NOMO-1 treated with DMSO at 0.1 percent for 48 hours (cell line): ENCODE measurements around the gene MTA3.
A peak's percentile ranks its signal among the peaks of the same experiment; 100 is the strongest.
"Not testable (repeated sequence)": the region's sequence is repeated elsewhere in the genome, so short reads cannot be mapped to it uniquely, and the experiment has no call there.

Experiments
- DNase-seq: peaks from one replicate; lab custom pipeline; 2025; ENCODE audit not compliant: unreplicated experiment; lab: John Stamatoyannopoulos, UW

Gene MTA3

DNA sequence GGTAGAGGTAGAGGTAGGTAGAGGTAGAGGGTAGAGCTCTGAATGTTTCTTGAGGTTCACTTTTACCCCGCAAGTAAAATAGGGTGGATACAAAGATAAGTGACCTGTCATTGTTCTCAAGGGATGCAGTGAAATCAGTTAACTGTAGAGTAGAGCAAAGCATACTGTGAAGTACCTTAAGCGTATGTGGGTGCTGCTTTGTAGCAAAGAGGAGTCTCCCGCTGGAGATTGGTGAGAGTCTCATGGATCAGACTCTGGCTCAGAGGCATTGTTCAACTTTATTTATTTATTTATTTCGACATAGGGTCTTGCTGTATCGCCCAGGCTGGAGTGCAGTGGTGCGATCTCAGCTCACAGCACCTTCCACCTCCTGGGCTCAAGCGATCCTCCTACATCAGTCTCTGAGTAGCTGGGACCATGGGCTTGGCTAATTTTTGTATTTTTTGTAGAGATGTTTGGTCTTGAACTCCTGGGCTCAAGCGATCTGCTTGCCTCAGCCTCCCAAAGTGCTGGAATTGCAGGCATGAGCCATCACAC lies 38.7 kb downstream of the MTA3 start:
- DNase-seq: no peak

DNA sequence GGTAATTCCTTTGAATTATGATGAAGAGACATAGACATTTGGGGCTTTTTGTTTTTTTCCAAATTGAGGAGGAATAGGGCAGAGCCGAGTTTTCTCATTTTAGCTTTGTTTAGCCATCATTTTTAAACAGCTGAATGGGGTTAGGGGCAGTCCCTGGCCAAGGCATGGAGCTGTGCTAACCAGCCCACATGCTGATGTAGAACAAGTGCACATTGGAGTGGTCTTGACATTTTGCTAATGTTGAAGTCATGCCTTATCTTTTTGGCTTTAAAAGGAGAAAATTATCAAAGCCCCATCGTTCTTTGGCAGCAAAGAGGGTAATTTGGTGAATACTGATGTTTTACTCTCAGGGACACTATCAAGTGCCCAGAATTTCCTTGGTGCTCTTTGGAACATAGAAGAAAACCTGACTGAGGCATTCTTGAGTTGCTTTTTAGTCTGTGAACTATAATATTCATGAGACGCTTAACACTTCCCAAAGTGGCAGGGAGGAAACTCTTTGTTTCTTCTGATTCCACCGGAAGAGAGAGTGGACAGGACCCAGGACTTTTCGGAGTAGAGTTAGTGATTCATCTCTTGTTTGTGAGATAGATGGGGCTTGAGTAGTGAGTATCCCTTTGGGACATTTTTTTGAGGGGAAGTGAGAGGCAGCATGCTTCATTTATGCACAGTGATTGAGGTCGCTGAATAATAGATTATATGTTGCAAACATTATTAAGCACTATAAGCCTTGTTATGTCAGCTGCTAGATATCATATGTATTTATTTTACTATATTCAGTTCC lies 45.0 kb downstream of the MTA3 start:
- DNase-seq: no peak

DNA sequence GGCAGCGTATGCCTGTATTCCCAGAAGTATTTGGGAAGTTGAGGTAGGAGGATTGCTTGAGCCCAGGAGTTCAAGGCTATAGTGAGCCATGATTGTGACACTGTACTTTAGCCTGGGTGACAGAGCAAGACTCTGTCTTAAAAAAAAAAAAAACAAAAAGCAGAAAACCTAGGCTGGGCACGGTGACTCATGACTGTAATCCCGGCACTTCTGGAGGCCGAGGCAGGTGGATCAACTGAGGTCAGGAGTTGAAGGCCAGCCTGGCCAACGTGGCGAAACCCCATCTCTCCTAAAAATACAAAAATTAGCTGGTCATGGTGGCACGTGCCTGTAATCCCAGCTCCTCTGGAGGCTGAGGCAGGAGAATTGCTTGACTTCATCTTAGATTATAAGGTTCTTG lies 46.4 kb downstream of the MTA3 start:
- no peak for DNase-seq

DNA sequence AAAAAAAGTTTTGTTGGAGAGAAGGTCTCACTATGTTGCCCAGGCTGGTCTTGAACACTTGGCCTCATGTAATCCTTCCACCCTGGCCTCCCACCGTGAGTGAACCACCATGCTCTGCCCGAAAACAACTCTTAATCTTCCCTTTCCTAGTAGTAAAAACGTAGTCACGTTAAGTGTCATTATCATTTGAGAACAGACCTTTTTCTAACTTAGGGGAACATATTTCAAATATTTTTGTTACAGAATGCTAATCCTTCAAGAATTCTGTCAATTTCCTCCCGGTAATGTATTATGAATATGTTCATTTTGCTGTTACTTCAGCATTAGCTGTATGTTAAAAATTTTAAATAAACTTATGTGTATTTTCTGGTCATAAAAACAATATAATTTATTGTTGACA lies 49.7 kb downstream of the MTA3 start:
- DNase-seq: no peak

DNA sequence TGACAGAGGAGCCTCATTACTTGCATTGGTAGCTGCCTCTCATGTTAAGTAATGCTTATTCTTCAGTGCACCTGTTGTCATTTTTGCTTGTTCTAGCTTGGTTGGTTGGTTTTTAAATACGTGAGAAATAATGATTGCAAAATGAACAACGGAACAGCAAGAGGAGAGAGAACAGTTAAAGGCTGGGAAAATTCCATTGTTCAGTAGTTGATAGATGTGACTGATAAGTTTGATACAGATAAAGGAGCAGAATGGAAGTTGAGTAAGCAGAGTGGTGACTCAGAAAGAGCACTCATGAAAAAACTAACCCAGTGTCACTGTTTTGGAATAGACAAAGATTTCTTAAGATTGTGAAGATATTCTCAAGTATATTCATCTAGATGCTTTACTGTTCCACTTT lies 50.5 kb downstream of the MTA3 start:
- DNase-seq: no peak

DNA sequence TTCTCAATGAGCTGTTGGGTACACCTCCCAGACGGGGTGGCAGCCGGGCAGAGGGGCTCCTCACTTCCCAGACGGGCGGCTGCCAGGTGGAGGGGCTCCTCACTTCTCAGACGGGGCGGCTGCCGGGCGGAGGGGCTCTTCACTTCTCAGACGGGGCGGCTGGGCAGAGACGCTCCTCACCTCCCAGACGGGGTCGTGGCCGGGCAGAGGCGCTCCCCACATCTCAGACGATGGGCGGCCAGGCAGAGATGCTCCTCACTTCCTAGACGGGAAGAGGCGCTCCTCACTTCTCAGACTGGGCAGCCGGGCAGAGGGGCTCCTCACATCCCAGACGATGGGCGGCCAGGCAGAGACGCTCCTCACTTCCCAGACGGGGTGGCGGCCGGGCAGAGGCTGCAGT lies 53.2 kb downstream of the MTA3 start:
- not testable (repeated sequence) for DNase-seq

DNA sequence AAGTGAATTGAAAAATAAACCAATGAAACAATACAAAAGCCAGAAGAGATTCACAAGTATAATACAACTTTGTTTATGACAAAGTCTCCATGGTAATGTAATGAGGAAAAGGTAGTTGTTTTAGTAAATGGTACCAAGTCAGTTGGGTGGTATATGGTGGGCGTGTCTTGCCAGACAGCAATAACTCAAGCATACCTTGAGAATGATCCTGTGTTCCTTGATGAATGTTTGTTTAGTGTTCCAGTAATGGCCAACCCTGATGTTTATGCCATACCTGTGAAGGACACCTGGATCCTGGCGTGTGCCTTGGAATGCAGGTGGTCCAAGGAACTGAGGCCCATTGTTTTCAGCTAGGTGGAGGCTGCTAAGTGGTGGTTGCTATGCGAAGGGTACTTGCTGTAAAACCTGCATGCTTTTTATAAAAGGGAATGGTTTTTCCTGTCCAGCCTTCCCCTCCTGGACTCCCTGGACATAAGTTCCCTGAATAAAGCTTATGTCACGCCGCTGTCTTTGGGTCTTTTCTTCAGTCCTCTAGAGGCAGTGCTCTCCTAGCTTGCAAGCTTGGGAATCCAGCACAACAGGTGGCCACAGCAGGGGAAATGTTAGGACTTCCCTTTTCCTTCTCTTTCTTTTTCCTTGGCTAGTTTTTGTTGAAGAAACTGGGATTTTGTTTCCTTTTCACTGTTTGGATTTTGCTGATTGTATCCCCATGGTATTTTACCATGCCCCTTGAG lies 54.7 kb downstream of the MTA3 start:
- no peak for DNase-seq

DNA sequence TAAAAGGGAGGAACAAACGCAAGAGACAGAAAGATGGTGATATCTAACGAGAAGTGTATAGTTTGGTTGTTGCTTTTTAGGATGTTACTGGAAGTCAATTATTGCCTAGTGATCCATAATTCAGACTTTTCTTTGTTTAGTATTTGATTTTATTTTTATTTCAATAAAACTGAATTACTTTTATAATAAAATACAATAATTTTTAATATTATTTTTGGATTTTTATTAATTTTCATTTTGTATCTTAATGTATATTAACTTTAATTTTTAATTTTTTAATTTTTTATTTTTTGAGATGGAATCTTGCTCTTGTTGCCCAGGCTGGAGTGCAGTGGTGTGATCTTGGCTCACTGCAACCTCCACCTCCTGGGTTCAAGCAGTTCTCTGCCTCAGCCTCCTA lies 55.6 kb downstream of the MTA3 start:
- DNase-seq: no peak

DNA sequence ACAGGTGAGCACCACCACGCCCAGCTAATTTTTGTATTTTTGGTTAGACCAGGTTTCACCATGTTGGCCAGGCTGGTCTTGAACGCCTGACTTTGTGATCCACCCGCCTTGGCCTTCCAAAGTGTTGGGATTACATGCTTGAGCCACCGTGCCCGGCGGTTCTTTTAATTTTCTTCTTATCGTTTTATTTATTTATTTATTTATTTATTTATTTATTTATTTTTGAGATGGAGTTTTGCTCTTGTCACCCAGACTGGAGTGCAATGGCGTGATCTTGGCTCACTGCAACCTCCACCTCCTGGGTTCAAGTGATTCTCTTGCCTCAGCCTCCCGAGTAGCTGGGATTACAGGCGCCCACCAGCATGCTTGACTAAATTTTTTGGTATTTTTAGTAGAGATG lies 59.6 kb downstream of the MTA3 start:
- DNase-seq: not testable (repeated sequence)

DNA sequence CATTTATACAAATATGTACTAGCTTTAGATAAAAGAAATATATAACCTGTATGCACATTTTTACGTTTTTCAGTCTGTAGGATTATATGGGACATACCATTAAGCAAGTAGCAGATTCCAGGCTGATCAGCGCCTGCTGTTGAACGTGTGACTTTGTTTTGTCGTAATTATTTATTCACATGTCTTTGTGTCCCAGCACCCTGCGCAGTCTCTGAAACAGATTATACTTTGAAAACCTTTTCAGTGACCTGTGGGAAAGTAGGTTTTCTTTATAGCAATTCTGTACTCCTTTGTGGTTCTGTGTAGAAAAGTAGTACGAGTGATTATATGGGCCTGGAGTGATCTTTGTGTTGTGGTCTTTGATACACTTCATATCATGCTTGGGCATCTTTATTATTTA lies 68.5 kb downstream of the MTA3 start:
- no peak for DNase-seq

DNA sequence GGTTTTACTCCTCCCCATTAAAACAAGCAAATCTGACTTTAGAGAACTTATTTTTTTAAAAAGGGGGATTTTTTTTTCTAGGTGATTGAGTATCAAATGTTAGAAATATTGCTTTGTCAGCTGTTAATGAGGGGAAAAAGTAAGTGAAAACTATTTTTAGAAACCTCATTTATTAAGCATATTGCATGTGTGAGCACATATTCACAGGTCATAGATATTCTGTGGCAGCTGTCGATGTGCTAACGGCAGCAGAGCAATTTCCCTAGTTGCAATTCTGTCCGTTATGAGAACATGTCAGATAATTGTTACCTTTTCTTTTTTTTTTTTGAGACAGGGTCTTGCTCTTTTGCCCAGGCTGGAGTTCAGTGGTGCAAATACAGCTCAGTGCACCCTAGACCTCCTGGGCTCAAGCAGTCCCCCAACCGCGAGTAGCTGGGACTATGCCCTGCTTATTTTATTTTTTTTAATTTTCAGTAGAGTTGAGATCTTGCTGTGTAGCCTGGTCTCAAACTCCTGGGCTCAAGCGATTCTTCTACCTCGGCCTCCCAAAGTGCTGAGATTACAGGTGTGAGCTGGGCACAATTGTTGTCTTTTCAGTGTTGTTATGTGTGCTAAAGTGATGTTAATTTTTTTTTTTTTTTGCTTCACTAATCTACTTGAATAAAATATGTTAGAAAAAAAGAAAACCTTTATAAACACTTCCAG lies 69.8 kb downstream of the MTA3 start:
- no peak for DNase-seq

DNA sequence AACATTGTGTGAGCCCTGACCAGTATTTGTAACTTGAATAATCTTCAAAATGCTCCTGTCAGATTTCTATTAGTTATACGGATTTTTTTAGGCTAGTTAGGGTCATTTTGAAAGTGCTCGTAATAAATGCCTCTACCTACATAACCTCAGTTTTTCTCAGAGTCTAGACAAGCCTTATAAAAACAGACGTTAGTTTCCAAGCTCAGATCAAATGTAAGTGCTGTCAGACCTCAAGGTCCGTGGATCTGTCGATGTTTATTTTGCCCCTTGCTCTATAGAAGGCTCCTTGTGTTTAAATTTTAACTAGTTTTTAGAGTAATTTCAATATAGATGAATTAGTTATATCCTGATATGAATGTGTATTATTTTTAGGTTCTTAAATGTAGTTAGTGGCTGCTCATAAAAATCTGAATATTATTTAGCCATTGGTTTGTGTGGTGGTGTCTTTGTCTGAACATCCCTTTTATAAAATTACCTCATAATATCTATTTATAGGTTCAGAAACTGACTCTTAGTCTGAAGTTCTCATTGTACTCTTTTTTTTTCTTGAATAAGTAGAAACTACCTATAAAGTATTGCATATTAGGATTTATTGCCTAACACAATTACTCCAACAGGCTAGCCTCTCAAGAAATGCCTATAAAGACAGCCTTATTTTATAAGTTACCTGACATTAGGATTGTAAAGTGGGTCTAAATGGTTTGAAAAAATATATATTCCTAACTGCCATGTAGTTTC lies 71.1 kb downstream of the MTA3 start:
- DNase-seq: peak; percentile 80

DNA sequence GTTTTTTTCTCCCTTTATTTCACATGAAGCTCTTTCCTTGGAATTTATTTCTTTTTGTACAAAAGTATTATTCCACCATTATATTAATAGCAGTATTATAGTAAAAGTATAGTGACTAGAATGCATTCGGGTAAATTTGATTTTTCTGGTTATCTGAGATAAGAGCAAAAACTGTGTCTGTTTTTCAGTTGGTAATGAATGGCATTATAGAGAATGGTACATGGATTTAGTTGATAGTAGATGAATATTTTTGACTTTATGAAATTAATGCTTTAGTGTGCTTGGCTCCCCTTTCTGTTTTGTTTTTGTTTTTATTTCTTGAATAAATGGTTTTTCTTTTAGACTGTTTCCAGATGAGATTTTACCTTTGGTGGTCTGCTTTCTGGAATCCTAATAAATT lies 71.8 kb downstream of the MTA3 start:
- no peak for DNase-seq

DNA sequence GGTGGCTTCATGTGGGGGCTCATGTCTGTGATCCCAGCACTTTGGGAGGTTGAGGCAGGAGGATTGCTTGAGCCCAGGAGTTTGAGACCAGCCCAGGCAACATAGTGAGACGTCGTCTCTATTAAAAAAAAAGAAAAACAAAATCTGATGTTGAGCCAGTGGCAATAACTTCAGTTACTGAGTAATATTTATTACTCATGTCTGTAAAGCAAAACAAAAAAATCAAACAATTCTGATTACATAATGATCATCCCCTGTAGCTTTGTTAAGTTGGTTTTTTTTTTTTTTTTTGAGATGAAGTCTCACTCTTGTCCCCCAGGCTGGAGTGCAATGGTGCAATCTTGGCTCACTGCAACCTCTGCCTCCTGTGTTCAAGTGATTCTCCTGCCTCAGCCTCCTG lies 73.9 kb downstream of the MTA3 start:
- not testable (repeated sequence) for DNase-seq

DNA sequence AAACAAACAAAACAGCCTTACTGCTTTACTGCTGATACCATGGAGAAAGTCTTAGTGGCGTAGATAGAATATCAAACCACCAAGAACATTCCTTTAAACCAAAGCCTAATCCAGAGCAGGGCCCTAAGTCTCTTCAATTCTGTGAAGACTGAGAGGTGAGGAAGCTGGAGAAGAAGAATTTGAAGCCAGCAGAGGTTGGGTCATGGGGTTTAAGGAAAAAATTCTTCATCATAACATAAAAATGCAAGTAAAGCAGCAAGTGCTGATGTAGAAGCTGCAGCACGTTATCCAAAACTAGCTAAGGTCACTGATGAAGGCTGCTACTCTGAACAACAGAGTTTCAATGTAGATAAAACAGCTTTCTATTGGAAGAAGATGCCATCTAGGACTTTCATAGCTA lies 77.1 kb downstream of the MTA3 start:
- no peak for DNase-seq

DNA sequence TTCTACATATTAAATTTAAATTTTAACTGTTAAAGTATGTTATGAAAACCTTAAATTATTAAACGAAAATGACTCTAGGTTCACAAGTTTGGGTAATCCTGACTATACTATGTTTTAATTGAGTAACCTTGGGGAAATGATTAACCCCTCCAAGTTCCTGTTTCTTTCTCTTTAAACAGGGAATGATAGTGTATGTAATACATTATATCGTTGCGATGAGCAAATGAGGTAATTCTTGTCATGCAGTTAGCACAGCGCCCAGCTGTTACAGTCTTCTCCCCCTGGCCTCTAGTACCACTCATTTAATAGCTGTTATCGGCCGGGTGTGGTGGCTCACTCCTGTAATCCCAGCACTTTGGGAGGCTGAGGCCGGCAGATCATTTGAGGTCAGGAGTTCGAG lies 80.4 kb downstream of the MTA3 start:
- DNase-seq: peak; percentile 86

DNA sequence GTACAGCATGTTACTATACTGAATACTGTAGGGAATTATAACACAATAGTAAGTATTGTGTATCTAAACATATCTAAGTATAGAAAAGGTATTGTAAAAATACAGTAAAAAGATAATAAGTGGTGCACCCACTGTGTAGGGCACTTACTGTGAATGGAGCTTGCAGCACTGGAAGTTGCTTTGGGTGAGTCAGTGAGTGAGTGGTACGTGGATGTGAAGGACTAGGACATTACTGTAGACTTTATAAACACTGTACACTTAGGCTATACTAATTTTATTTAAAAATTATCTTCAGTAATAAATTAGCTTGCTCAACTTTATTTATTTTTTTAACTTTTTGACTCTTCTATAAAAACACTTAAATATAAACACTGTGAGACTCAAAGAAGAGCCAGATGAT lies 82.6 kb downstream of the MTA3 start:
- DNase-seq: no peak

DNA sequence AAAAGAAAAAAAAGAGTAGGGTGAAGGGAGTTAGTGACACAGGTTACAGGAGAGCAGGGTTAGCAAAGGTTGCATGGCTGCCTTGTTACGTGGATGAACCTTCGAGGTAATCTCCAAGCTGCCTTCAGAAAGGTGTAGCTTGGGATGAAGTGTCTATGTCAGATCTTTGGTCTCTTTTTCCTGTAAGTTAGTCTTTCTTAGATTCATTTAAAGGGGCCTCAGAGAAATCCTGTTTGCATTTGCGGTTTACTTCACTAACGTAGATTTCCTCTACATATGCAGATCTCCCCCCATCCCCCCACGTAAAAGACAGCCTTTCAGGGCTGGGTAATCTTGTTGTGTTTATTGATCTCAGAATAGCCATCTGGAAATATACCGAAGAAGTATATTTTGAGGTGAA lies 83.7 kb downstream of the MTA3 start:
- DNase-seq: no peak

DNA sequence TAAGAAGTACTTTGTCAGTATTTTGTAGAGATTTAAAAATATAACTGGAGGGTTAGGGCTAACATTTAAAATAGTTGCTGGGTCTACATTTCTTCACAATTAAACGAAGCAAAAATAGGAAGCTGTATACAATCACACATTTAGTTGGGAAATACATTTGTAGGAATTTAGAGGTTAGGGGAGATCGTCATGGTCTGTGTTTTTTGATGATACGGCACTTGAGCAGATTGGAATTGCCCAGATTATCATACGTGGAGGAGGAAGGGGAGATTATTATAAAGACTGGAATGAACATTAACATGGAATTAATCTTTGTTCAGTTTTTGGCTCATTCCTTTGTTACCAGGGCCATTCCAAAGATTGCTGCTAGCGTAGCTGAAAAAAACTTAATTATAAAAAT lies 84.6 kb downstream of the MTA3 start:
- no peak for DNase-seq

DNA sequence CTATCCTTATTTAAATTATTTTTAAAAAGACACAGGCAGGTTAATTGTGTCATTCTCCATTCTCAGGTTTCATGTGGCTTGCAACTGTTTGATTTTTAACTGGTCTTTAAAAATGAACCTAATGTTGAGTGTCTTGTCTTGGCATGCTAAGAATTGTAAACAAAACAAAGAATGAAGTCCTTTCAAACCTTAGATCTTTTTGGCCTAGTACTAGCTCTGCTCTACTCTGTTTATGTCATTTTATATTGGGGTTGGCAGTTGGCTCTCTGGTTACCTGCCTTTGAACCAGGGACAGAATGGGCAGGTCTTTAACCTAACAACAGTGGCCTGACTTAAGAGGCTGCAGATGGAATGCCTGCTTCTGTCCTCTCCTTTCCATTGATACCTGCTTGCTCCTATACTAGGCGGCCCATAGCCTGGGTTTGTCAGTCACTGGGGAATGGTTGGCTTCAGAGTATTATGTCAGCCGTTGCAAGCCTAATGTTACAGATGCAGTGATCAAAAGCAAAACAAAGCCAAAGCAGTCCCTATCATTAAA lies 85.5 kb downstream of the MTA3 start:
- DNase-seq: no peak

DNA sequence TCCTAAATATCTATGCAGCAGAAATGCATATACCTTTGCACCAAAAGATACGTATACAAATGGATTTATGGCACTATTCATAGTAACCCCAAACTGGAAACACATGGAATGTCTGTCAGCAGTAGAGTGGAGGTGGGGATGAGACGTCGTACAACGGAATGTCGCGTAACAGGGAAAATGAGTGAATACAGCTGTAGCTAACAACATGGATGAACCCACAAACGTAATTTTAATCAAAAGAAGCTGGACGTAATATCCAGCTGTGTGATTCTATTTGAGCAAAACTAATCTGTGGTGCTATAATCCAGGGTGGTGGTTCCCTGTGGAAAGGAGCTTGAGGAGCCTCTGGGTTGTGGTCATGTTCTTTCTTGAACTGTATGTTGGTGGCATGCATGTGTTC lies 89.9 kb downstream of the MTA3 start:
- DNase-seq: no peak
